ENCODE results near the gene SVIL.
"Not testable (repeated sequence)": the region's sequence is repeated elsewhere in the genome, so short reads cannot be mapped to it uniquely, and the experiment has no call there.

The SVIL gene

GRCh38 chr10:29486433-29486832 is 148.3 kb downstream of the SVIL start:
- no peak for TF ChIP-seq CTCF (IDR thresholded peaks at IDR 0.05; ENCODE audit: insufficient read depth, low read depth, low read length, missing control alignments)
- DNase-seq (ENCODE audit: low read depth): no peak
- H3K4me3 ChIP-seq (ENCODE audit: low read length): no peak overlapping the region

GRCh38 chr10:29484677-29485076 is 150.1 kb downstream of the SVIL start:
- H3K4me3 ChIP-seq (ENCODE audit: low read length); DNase-seq (ENCODE audit: low read depth): not testable (repeated sequence)

GRCh38 chr10:29482591-29483431 is 152.0 kb downstream of the SVIL start:
- TF ChIP-seq CTCF (IDR thresholded peaks at IDR 0.05; ENCODE audit: insufficient read depth, low read depth, low read length, missing control alignments): no peak
- no peak overlapping the region for H3K4me3 ChIP-seq (ENCODE audit: low read length)
- DNase-seq (ENCODE audit: low read depth): no peak

GRCh38 chr10:29481906-29482440 is 152.8 kb downstream of the SVIL start:
- no peak for DNase-seq (ENCODE audit: low read depth)
- H3K4me3 ChIP-seq (ENCODE audit: low read length): no peak overlapping the region
- no peak for TF ChIP-seq CTCF (IDR thresholded peaks at IDR 0.05; ENCODE audit: insufficient read depth, low read depth, low read length, missing control alignments)

- no peak for DNase-seq (ENCODE audit: low read depth)
- no peak for TF ChIP-seq CTCF (IDR thresholded peaks at IDR 0.05; ENCODE audit: insufficient read depth, low read depth, low read length, missing control alignments)
- no peak overlapping the region for H3K4me3 ChIP-seq (ENCODE audit: low read length)
Observed at GRCh38 chr10:29479981-29480954, 154.5 kb downstream of the SVIL start.

GRCh38 chr10:29479081-29479925 is 155.5 kb downstream of the SVIL start:
- H3K4me3 ChIP-seq (ENCODE audit: low read length): no peak overlapping the region
- no peak for TF ChIP-seq CTCF (IDR thresholded peaks at IDR 0.05; ENCODE audit: insufficient read depth, low read depth, low read length, missing control alignments)
- peak; percentile 83 for DNase-seq (ENCODE audit: low read depth)
